Vagina (tissue), 2 donors: Measurements from ENCODE around the gene RFX7.

Experiments used
- POLR2AphosphoS5 ChIP-seq, 2 donors: sonication (generic); formaldehyde crosslinking; IDR thresholded peaks; one replicate each; pipeline ENCODE4 v1.9.0; 2017; ENCODE audit warnings: antibody characterized with exemption in 2 of 2, mild to moderate bottlenecking in 2 of 2, low read depth in 1 of 2; ENCODE audit not compliant: insufficient read depth in 1 of 2
- TF ChIP-seq, protein P1 (sequence below), 3 experiments: fragments of 450-650 bp in 2 of 3; fragments of 200-600 bp in 1 of 3; sonication (generic) in 1 of 3; IDR thresholded peaks; one replicate each; pipeline ENCODE4 v1.5.1; 2017 to 2019; ENCODE audit warnings: antibody characterized with exemption in 3 of 3, mild to moderate bottlenecking in 2 of 3, moderate library complexity in 2 of 3

DNA sequence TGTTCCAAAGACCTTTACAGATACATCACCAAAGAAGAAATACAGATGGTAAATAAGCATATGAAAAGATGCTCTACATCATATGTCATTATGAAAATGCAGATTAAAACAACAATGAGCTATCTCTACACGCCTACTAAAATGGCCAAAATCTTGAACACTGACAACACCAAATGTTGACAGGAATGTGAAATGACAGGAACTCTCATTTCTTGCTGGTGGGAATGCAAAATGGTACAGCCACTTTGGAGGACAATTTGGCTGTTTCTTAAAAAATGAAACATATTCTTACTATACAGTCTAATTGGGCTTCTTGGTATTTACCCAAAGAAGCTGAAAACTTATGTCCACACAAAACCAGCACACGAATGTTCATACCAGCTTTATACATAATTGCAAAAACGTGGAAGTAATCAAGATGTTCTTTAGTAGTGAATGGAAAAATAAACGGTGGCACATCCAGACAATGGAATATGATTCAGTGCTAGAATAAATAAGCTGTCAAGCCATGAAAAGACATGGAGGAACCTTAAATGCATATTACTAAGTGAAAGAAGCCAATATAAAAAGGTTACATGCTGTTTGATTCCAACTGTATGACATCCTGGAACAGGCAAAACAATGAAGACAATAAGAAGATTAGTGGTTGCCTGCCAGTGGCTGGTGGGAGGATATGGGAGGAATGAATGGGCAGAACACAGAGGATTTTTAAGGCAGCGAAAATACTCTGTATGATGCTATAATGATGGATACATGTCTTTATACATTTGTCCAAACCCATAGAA lies 169.0 kb downstream of the RFX7 start:
- TF ChIP-seq, protein P1, sequence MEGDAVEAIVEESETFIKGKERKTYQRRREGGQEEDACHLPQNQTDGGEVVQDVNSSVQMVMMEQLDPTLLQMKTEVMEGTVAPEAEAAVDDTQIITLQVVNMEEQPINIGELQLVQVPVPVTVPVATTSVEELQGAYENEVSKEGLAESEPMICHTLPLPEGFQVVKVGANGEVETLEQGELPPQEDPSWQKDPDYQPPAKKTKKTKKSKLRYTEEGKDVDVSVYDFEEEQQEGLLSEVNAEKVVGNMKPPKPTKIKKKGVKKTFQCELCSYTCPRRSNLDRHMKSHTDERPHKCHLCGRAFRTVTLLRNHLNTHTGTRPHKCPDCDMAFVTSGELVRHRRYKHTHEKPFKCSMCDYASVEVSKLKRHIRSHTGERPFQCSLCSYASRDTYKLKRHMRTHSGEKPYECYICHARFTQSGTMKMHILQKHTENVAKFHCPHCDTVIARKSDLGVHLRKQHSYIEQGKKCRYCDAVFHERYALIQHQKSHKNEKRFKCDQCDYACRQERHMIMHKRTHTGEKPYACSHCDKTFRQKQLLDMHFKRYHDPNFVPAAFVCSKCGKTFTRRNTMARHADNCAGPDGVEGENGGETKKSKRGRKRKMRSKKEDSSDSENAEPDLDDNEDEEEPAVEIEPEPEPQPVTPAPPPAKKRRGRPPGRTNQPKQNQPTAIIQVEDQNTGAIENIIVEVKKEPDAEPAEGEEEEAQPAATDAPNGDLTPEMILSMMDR (IDR thresholded peaks at IDR 0.05) = no peak
- TF ChIP-seq POLR2AphosphoS5 (IDR thresholded peaks at IDR 0.05; ENCODE audit: insufficient read depth in 1 of 2, low read depth in 1 of 2) = no peak
